Measurements from ENCODE around the gene VTI1B.
A peak's percentile ranks its signal among the peaks of the same experiment; 100 is the strongest.

Gene VTI1B

GRCh38 chr14:67680121-67680602 is 5.7 kb upstream of the VTI1B start:
- no peak for DNase-seq (ENCODE audit: low read depth in 3 of 3, low spot score in 1 of 3)

GRCh38 chr14:67679006-67679405 is 4.6 kb upstream of the VTI1B start:
- no peak for DNase-seq (ENCODE audit: low read depth in 3 of 3, low spot score in 1 of 3)

- DNase-seq (ENCODE audit: low read depth in 3 of 3, low spot score in 1 of 3) = no peak
These were observed 769 bp upstream of the VTI1B start for GRCh38 chr14:67675219-67675582.

- DNase-seq (ENCODE audit: low read depth in 3 of 3, low spot score in 1 of 3) = peak in 1 of 3 donors; percentile 37
These were observed 323 bp downstream of the VTI1B start for GRCh38 chr14:67674139-67674479.

GRCh38 chr14:67673451-67673850 is 981 bp downstream of the VTI1B start:
- no peak for DNase-seq (ENCODE audit: low read depth in 3 of 3, low spot score in 1 of 3)

GRCh38 chr14:67668559-67668958 is 5.9 kb downstream of the VTI1B start:
- no peak for DNase-seq (ENCODE audit: low read depth in 3 of 3, low spot score in 1 of 3)

- no peak for DNase-seq (ENCODE audit: low read depth in 3 of 3, low spot score in 1 of 3)
These were observed 7.5 kb downstream of the VTI1B start for GRCh38 chr14:67666750-67667449.

GRCh38 chr14:67665868-67666267 is 8.6 kb downstream of the VTI1B start:
- DNase-seq (ENCODE audit: low read depth in 3 of 3, low spot score in 1 of 3) = no peak

GRCh38 chr14:67663633-67664032 is 10.8 kb downstream of the VTI1B start:
- no peak for DNase-seq (ENCODE audit: low read depth in 3 of 3, low spot score in 1 of 3)

GRCh38 chr14:67653651-67654280 is 20.7 kb downstream of the VTI1B start:
- no peak for DNase-seq (ENCODE audit: low read depth in 3 of 3, low spot score in 1 of 3)

- DNase-seq (ENCODE audit: low read depth in 3 of 3, low spot score in 1 of 3) = no peak
These were observed 22.2 kb downstream of the VTI1B start for GRCh38 chr14:67652189-67652588.

GRCh38 chr14:67650694-67651093 is 23.7 kb downstream of the VTI1B start:
- no peak for DNase-seq (ENCODE audit: low read depth in 3 of 3, low spot score in 1 of 3)

- no peak for DNase-seq (ENCODE audit: low read depth in 3 of 3, low spot score in 1 of 3)
These were observed 24.3 kb downstream of the VTI1B start for GRCh38 chr14:67650151-67650550.

- no peak for DNase-seq (ENCODE audit: low read depth in 3 of 3, low spot score in 1 of 3)
These were observed 28.3 kb downstream of the VTI1B start for GRCh38 chr14:67646131-67646530.

- DNase-seq (ENCODE audit: low read depth in 3 of 3, low spot score in 1 of 3) = no peak
These were observed 29.0 kb downstream of the VTI1B start for GRCh38 chr14:67645414-67645813.

- DNase-seq (ENCODE audit: low read depth in 3 of 3, low spot score in 1 of 3) = no peak
These were observed 30.0 kb downstream of the VTI1B start for GRCh38 chr14:67644428-67644827.

GRCh38 chr14:67643713-67644112 is 30.7 kb downstream of the VTI1B start:
- no peak for DNase-seq (ENCODE audit: low read depth in 3 of 3, low spot score in 1 of 3)

GRCh38 chr14:67641902-67642749 is 32.3 kb downstream of the VTI1B start:
- no peak for DNase-seq (ENCODE audit: low read depth in 3 of 3, low spot score in 1 of 3)

- no peak for DNase-seq (ENCODE audit: low read depth in 3 of 3, low spot score in 1 of 3)
These were observed 33.0 kb downstream of the VTI1B start for GRCh38 chr14:67641480-67641879.

GRCh38 chr14:67638642-67639041 is 35.8 kb downstream of the VTI1B start:
- no peak for DNase-seq (ENCODE audit: low read depth in 3 of 3, low spot score in 1 of 3)

GRCh38 chr14:67636361-67636919 is 38.0 kb downstream of the VTI1B start:
- no peak for DNase-seq (ENCODE audit: low read depth in 3 of 3, low spot score in 1 of 3)
